Left lung (tissue), 10 donors: ENCODE measurements around the gene GNAL. TPM values are rescaled to one million over a fixed set of nuclear protein-coding genes. Genes with fewer than 3 reads are reported as not detected.
"Not testable (repeated sequence)": the region's sequence is repeated elsewhere in the genome, so short reads cannot be mapped to it uniquely, and the experiment has no call there.

Experiments used
- ATAC-seq: fragments of 200-7000 bp; cut with Tn5 transposase; one replicate; pipeline ENCODE4 v1.9.1; 2020; ENCODE audit warnings: moderate library complexity
- DNase-seq, 4 donors: peaks; one replicate each; pipeline ENCODE4 v3.0.0-alpha.2; 2013 to 2020
- H3K27ac ChIP-seq, 2 donors: fragments of 200-600 bp; sonication (generic) in 1 of 2; one replicate each; pipeline versions ENCODE4 v1.5.0 to v1.8.0; 2020 to 2021
- H3K27me3 ChIP-seq, 2 donors: fragments of 200-600 bp; sonication (generic) in 1 of 2; one replicate each; pipeline versions ENCODE4 v1.5.0 to v1.8.0; 2020 to 2021
- H3K36me3 ChIP-seq, 2 donors: fragments of 200-600 bp; sonication (generic) in 1 of 2; one replicate each; pipeline versions ENCODE4 v1.5.0 to v1.8.0; 2020 to 2021
- H3K4me1 ChIP-seq, 2 donors: fragments of 200-600 bp; one replicate each; pipeline ENCODE4 v1.8.0; 2021
- H3K4me3 ChIP-seq, 2 donors: fragments of 200-600 bp; sonication (generic) in 1 of 2; one replicate each; pipeline versions ENCODE4 v1.5.0 to v1.8.0; 2020 to 2021; ENCODE audit warnings: mild to moderate bottlenecking in 1 of 2
- H3K9me3 ChIP-seq, 2 donors: fragments of 200-600 bp; sonication (generic) in 1 of 2; one replicate each; pipeline versions ENCODE4 v1.5.0 to v1.8.0; 2020 to 2021
- CTCF ChIP-seq, 2 donors: fragments of 200-600 bp; sonication (generic) in 1 of 2; IDR thresholded peaks; one replicate each; pipeline versions ENCODE4 v1.5.0 to v1.8.0; 2021; ENCODE audit warnings: antibody characterized with exemption in 2 of 2
- intact Hi-C, 2 donors: fragments of 100-400 bp; cut with DNase I; formaldehyde crosslinking; loops; one replicate each; pipeline versions ENCODE4 v1.11.2 to v1.14.2; 2022
- polyA plus RNA-seq, 6 donors: library from polyadenylated mRNA; unstranded; fragments of 120-200 nt; gene quantifications; one replicate each; pipeline ENCODE4 v1.2.1, GENCODE V29; 2013; ENCODE audit not compliant: insufficient read length in 6 of 6
- total RNA-seq, 2 donors: library from RNA; stranded (reverse); fragmentation: NEBNext Ultra II Directional; extraction: Animal tissue kit (Norgen Biotek cat#: 25700); gene quantifications; one replicate each; pipeline ENCODE4 v1.2.1, GENCODE V29; 2021
- donor health status: DM: no; HTN: yes; CAD: no.
- donor health status: DM: no; HTN: no; CAD: no.

Gene GNAL
- total and polyA plus RNA-seq, 8 donors: 1.8 to 5.7 (median 2.8) TPM

- Histone ChIP-seq H3K4me3 (peak within 1 kb of the TSS; percentile 68 to 76), H3K27ac (peak within 1 kb of the TSS; percentile 100), H3K4me1 (peaks cover 15 to 38% of the 10 kb centered on the region in 2 donors), H3K36me3 (peaks cover 0 to 19% of the 10 kb centered on the region in 2 donors), H3K27me3 (no peaks in the 10 kb centered on the region), H3K9me3 (no peaks in the 10 kb centered on the region)
- TF ChIP-seq CTCF (IDR thresholded peaks at IDR 0.05): no peak
- intact Hi-C loops: no loop called here
- DNase-seq (peak; percentile 89 to 99 (median 92)), ATAC-seq (peak; percentile 97)
Measured at GRCh38 chr18:11908182-11909060, 219.4 kb downstream of the GNAL start, which contains the start of gene MPPE1. MPPE1 (minus strand) TSS chr18:11908317; CDS start chr18:11897264, 11,053 bp downstream.

- Histone ChIP-seq H3K4me3 (peak overlapping the region; percentile 68 to 76), H3K36me3 (peaks cover 0 to 12% of the 10 kb centered on the region in 2 donors), H3K27ac (peak overlapping the region; percentile 100), H3K9me3 (no peaks in the 10 kb centered on the region), H3K27me3 (no peaks in the 10 kb centered on the region), H3K4me1 (peaks cover 15 to 38% of the 10 kb centered on the region in 2 donors)
- DNase-seq (no peak), ATAC-seq (no peak)
- intact Hi-C loops: no loop called here
- no peak for TF ChIP-seq CTCF (IDR thresholded peaks at IDR 0.05)
Measured at GRCh38 chr18:11909061-11909455, 220.0 kb downstream of the GNAL start.

- Histone ChIP-seq H3K9me3 (no peaks in the 10 kb centered on the region), H3K27me3 (no peaks in the 10 kb centered on the region), H3K36me3 (peaks cover 0 to 7% of the 10 kb centered on the region in 2 donors), H3K4me3 (peak overlapping the region; percentile 68 to 76), H3K4me1 (peaks cover 15 to 38% of the 10 kb centered on the region in 2 donors), H3K27ac (peak overlapping the region; percentile 100)
- intact Hi-C loops: no loop called here
- ATAC-seq: peak; percentile 28
- no peak for TF ChIP-seq CTCF (IDR thresholded peaks at IDR 0.05)
- DNase-seq: peak in 1 of 4 donors; percentile 9
Measured at GRCh38 chr18:11909591-11910026, 220.5 kb downstream of the GNAL start.

GRCh38 chr18:11916880-11917279 is 227.8 kb downstream of the GNAL start:
- intact Hi-C loops, H3K9me3 ChIP-seq, H3K4me3 ChIP-seq, DNase-seq, H3K36me3 ChIP-seq, H3K27me3 ChIP-seq: not testable (repeated sequence)
- peak; percentile 51 for ATAC-seq
- H3K4me1 ChIP-seq: peaks cover 0 to 20% of the 10 kb centered on the region in 2 donors
- peak overlapping the region in 1 of 2 donors; percentile 84 for H3K27ac ChIP-seq

GRCh38 chr18:11919522-11919921 is 230.5 kb downstream of the GNAL start:
- H3K4me1 ChIP-seq: peaks cover 0 to 21% of the 10 kb centered on the region in 2 donors
- DNase-seq, intact Hi-C loops, H3K4me3 ChIP-seq, H3K27ac ChIP-seq, ATAC-seq, H3K36me3 ChIP-seq, H3K9me3 ChIP-seq, H3K27me3 ChIP-seq: not testable (repeated sequence)

- Histone ChIP-seq H3K27ac (no peak overlapping the region), H3K4me3 (no peak overlapping the region), H3K27me3 (no peaks in the 10 kb centered on the region), H3K4me1 (peaks cover 0 to 17% of the 10 kb centered on the region in 2 donors), H3K9me3 (no peaks in the 10 kb centered on the region), H3K36me3 (no peaks in the 10 kb centered on the region)
- intact Hi-C loops: no loop called here
- DNase-seq (no peak), ATAC-seq (no peak)
- TF ChIP-seq CTCF (IDR thresholded peaks at IDR 0.05): no peak
Measured at GRCh38 chr18:11923450-11923849, 234.4 kb downstream of the GNAL start.
